Measurements from ENCODE around the gene DPM3.
"Not testable (repeated sequence)": the region's sequence is repeated elsewhere in the genome, so short reads cannot be mapped to it uniquely, and the experiment has no call there.

The DPM3 gene

GRCh38 chr1:155120253-155120652, 20.1 kb downstream of the DPM3 start:
- TF ChIP-seq CTCF (conservative IDR thresholded peaks at IDR 0.05; ENCODE audit: low read length) = no peak
- no peaks in the 10 kb centered on the region for H3K27me3 ChIP-seq (ENCODE audit: insufficient read depth, low read length, poor library complexity, severe bottlenecking)
- no peaks in the 10 kb centered on the region for H3K4me1 ChIP-seq (ENCODE audit: insufficient read depth, low read length, poor library complexity, severe bottlenecking)
- H2AFZ ChIP-seq (ENCODE audit: low read length) = no peak overlapping the region; the same call in 1 of the 2 replicates
- no peak overlapping the region for H3K4me2 ChIP-seq (ENCODE audit: low read depth, low read length, poor library complexity, severe bottlenecking)
- no peaks in the 10 kb centered on the region for H4K20me1 ChIP-seq (ENCODE audit: insufficient read depth, low read length, poor library complexity, severe bottlenecking)
- no peaks in the 10 kb centered on the region for H3F3A ChIP-seq (ENCODE audit: low read depth)
- no peaks in the 10 kb centered on the region for H3K79me2 ChIP-seq (ENCODE audit: insufficient read depth, low read length)
- H3K9me3 ChIP-seq (ENCODE audit: insufficient read depth, low read depth, low read length) = no peaks in the 10 kb centered on the region
- no peak overlapping the region for H3K4me3 ChIP-seq (ENCODE audit: low read length, poor library complexity, severe bottlenecking)
- no peaks in the 10 kb centered on the region for H3K9me2 ChIP-seq (replicated peaks; ENCODE audit: low read depth, low read length)
- H3K36me3 ChIP-seq (ENCODE audit: insufficient read depth, low read length) = no peaks in the 10 kb centered on the region
- no peak overlapping the region for H3K9ac ChIP-seq (ENCODE audit: low read depth, low read length, poor library complexity, severe bottlenecking)

GRCh38 chr1:155118090-155118489, 22.2 kb downstream of the DPM3 start:
- H4K20me1 ChIP-seq (ENCODE audit: insufficient read depth, low read length, poor library complexity, severe bottlenecking); H3K4me3 ChIP-seq (ENCODE audit: low read length, poor library complexity, severe bottlenecking); H3K4me2 ChIP-seq (ENCODE audit: low read depth, low read length, poor library complexity, severe bottlenecking); H3K9ac ChIP-seq (ENCODE audit: low read depth, low read length, poor library complexity, severe bottlenecking); H3K4me1 ChIP-seq (ENCODE audit: insufficient read depth, low read length, poor library complexity, severe bottlenecking); H3K27me3 ChIP-seq (ENCODE audit: insufficient read depth, low read length, poor library complexity, severe bottlenecking); H3K9me3 ChIP-seq (ENCODE audit: insufficient read depth, low read depth, low read length); H3K79me2 ChIP-seq (ENCODE audit: insufficient read depth, low read length); H3K36me3 ChIP-seq (ENCODE audit: insufficient read depth, low read length); H2AFZ ChIP-seq (ENCODE audit: low read length); H3F3A ChIP-seq (ENCODE audit: low read depth); H3K9me2 ChIP-seq (replicated peaks; ENCODE audit: low read depth, low read length): not testable (repeated sequence)

GRCh38 chr1:155117610-155118009, 22.7 kb downstream of the DPM3 start:
- no peaks in the 10 kb centered on the region for H4K20me1 ChIP-seq (ENCODE audit: insufficient read depth, low read length, poor library complexity, severe bottlenecking)
- no peaks in the 10 kb centered on the region for H3F3A ChIP-seq (ENCODE audit: low read depth)
- TF ChIP-seq EZH2phosphoT487 (IDR thresholded peaks at IDR 0.05; ENCODE audit: borderline replicate concordance) (no peak), CTCF (conservative IDR thresholded peaks at IDR 0.05; ENCODE audit: low read length) (no peak)
- H2AFZ ChIP-seq (ENCODE audit: low read length) = no peak overlapping the region
- no peaks in the 10 kb centered on the region for H3K79me2 ChIP-seq (ENCODE audit: insufficient read depth, low read length)
- no peaks in the 10 kb centered on the region for H3K9me3 ChIP-seq (ENCODE audit: insufficient read depth, low read depth, low read length)
- H3K9ac ChIP-seq (ENCODE audit: low read depth, low read length, poor library complexity, severe bottlenecking) = no peak overlapping the region
- no peak overlapping the region for H3K4me2 ChIP-seq (ENCODE audit: low read depth, low read length, poor library complexity, severe bottlenecking)
- H3K4me3 ChIP-seq (ENCODE audit: low read length, poor library complexity, severe bottlenecking) = no peak overlapping the region
- no peaks in the 10 kb centered on the region for H3K4me1 ChIP-seq (ENCODE audit: insufficient read depth, low read length, poor library complexity, severe bottlenecking)
- no peaks in the 10 kb centered on the region for H3K36me3 ChIP-seq (ENCODE audit: insufficient read depth, low read length)
- H3K9me2 ChIP-seq (replicated peaks; ENCODE audit: low read depth, low read length) = no peaks in the 10 kb centered on the region
- H3K27me3 ChIP-seq (ENCODE audit: insufficient read depth, low read length, poor library complexity, severe bottlenecking) = no peaks in the 10 kb centered on the region

GRCh38 chr1:155116113-155116764, 24.1 kb downstream of the DPM3 start:
- TF ChIP-seq EZH2phosphoT487 (IDR thresholded peaks at IDR 0.05; ENCODE audit: borderline replicate concordance) = no peak
- no peak for TF ChIP-seq CTCF (conservative IDR thresholded peaks at IDR 0.05; ENCODE audit: low read length)
- Histone ChIP-seq H3K4me3 (ENCODE audit: low read length, poor library complexity, severe bottlenecking) (no peak overlapping the region), H3K79me2 (ENCODE audit: insufficient read depth, low read length) (no peaks in the 10 kb centered on the region), H3F3A (ENCODE audit: low read depth) (no peaks in the 10 kb centered on the region), H3K4me1 (ENCODE audit: insufficient read depth, low read length, poor library complexity, severe bottlenecking) (peaks cover under 1% of the 10 kb centered on the region), H3K9me3 (ENCODE audit: insufficient read depth, low read depth, low read length) (no peaks in the 10 kb centered on the region), H3K36me3 (ENCODE audit: insufficient read depth, low read length) (no peaks in the 10 kb centered on the region), H3K9ac (ENCODE audit: low read depth, low read length, poor library complexity, severe bottlenecking) (no peak overlapping the region), H3K4me2 (ENCODE audit: low read depth, low read length, poor library complexity, severe bottlenecking) (no peak overlapping the region), H2AFZ (ENCODE audit: low read length) (peak overlapping the region; percentile 14; the same call in 1 of the 2 replicates), H3K9me2 (replicated peaks; ENCODE audit: low read depth, low read length) (no peaks in the 10 kb centered on the region), H3K27me3 (ENCODE audit: insufficient read depth, low read length, poor library complexity, severe bottlenecking) (no peaks in the 10 kb centered on the region), H4K20me1 (ENCODE audit: insufficient read depth, low read length, poor library complexity, severe bottlenecking) (no peaks in the 10 kb centered on the region)
